Measurements from ENCODE around the gene CAPN1. TPM values are rescaled to one million over a fixed set of nuclear protein-coding genes. Genes with fewer than 3 reads are reported as not detected.

The CAPN1 gene
- total RNA-seq, 1 donor from 2014 or later = 74.6 TPM

DNA sequence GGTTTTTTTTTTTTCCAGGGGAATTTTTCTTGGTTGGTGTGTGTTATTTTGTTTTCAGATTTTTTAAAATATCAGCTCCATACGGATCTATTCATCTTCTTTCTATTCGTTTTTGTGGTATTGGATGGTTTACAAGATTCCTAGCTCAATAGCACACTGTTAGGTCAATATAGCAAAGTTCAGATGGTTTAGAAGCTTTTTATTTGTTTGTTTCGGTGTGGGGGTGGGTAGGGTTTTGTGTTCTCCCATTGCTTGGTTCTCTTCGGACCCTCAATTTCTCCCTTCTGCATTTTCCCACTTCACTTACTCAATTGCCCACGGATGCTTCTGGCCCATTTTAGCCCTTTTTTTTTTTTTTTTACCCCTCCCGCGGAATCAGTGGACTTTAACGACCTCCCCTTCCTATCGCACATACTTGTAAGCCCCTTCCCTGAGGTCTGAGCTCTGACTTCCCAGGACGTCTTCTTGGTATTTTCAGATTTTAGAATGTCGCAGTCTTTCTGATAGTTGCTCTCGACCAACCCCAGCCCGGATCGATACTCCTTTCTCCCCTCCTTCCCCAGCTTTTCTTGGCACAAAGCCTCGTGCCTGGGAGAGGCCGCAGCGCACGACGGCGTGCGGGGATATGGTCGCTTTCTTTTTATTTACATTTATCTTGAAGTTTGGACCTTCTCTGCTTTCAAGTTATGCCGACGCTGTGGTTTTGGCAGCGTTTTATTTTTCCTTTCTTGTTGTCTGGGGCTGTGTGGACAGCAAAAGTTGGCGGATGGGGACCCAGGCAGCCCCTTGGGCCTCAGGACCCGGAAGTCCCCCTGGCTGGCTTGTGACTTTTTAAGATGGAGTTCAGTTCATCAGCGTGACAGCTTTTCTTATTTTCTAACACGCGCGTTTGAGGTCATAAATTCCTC, 16.1 kb upstream of the CAPN1 start:
- H3K36me3 ChIP-seq = no peaks in the 10 kb centered on the region
- no peaks in the 10 kb centered on the region for H3K27me3 ChIP-seq (ENCODE audit: low read depth)
- H3K27ac ChIP-seq (replicated peaks) = no peak overlapping the region
- H3K4me1 ChIP-seq = no peaks in the 10 kb centered on the region
- H3K4me3 ChIP-seq = peak overlapping the region; percentile 35
- no peaks in the 10 kb centered on the region for H3K9me3 ChIP-seq (replicated peaks)
- DNase-seq = no peak
- TF ChIP-seq, protein P1, sequence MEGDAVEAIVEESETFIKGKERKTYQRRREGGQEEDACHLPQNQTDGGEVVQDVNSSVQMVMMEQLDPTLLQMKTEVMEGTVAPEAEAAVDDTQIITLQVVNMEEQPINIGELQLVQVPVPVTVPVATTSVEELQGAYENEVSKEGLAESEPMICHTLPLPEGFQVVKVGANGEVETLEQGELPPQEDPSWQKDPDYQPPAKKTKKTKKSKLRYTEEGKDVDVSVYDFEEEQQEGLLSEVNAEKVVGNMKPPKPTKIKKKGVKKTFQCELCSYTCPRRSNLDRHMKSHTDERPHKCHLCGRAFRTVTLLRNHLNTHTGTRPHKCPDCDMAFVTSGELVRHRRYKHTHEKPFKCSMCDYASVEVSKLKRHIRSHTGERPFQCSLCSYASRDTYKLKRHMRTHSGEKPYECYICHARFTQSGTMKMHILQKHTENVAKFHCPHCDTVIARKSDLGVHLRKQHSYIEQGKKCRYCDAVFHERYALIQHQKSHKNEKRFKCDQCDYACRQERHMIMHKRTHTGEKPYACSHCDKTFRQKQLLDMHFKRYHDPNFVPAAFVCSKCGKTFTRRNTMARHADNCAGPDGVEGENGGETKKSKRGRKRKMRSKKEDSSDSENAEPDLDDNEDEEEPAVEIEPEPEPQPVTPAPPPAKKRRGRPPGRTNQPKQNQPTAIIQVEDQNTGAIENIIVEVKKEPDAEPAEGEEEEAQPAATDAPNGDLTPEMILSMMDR (IDR thresholded peaks at IDR 0.05; ENCODE audit: borderline replicate concordance) = no peak
- intact Hi-C loops (cut with micrococcal nuclease) = no loop called here

DNA sequence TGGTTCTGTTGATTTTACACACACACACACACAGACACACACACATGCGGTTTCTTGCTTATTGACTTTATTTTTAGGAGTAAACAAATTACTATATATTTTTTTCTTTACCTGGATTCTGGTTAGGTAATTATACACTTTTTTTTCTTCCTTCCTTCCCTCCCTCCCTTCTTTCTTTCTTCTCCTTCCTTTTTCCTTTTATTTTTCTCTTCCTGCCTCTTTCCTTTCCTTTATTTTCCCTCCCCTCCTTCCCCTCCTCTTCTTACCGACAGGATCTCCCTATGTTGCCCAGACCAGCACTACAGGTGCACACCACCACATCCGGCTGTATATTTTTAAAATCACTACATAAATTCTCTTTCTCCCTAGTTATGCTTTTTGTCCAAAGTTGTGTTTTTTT, 14.8 kb upstream of the CAPN1 start:
- no peak overlapping the region for H3K27ac ChIP-seq (replicated peaks)
- no peak for DNase-seq
- TF ChIP-seq, protein P1 (IDR thresholded peaks at IDR 0.05; ENCODE audit: borderline replicate concordance) = no peak

DNA sequence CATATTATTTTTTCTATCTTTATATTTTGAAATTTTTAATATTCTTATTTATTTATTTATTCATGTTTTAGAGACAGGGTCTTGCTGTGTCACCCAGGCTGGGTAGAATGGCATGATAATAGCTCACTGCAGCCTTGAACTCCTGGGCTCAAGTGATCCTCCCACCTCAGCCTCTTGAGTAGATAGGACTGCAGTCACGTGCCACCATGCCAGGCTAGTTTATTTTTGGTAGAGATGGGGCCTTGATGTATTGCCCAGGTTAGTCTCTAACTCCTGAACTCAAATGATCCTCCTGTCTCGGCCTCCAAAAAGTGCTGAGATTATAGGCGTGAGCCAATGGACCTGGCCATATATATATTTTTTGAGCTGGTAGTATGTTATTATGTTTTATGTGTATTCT, 14.1 kb upstream of the CAPN1 start:
- TF ChIP-seq, protein P1 (IDR thresholded peaks at IDR 0.05; ENCODE audit: borderline replicate concordance) = no peak
- Histone ChIP-seq H3K36me3 (no peaks in the 10 kb centered on the region), H3K4me1 (no peaks in the 10 kb centered on the region), H3K27ac (replicated peaks) (no peak overlapping the region), H3K27me3 (ENCODE audit: low read depth) (no peaks in the 10 kb centered on the region), H3K9me3 (replicated peaks) (no peaks in the 10 kb centered on the region), H3K4me3 (no peak overlapping the region)
- intact Hi-C loops (cut with micrococcal nuclease) = no loop called here
- DNase-seq = no peak

More for the DNA sequence above, 14.8 kb upstream of the CAPN1 start:
- intact Hi-C loops (cut with micrococcal nuclease) = no loop called here
- H3K9me3 ChIP-seq (replicated peaks) = no peaks in the 10 kb centered on the region
- no peaks in the 10 kb centered on the region for H3K4me1 ChIP-seq
- no peak overlapping the region for H3K4me3 ChIP-seq
- no peaks in the 10 kb centered on the region for H3K36me3 ChIP-seq
- no peaks in the 10 kb centered on the region for H3K27me3 ChIP-seq (ENCODE audit: low read depth)

DNA sequence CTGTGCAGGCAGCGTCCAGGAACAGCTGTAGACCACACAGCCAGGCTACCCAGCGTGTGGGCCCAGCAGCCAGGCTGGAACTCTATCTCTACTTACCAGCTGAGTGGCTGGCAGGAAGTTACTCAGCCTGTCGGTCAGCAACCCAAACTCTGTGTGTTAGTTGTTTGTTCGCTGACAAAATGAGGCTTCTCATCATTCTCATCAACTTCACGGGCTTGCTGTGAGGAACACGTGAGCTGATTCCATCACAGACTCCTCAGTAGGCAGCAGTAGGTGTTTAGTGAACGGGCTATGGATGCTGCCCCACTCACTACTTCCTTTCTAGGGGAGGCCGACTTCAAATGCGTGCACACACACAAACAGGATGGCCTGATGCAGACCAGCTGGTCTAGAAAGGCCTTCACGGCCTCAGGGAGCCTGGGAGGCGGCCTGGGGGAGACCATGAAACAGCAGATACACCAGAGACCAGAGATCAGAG, 12.5 kb upstream of the CAPN1 start:
- TF ChIP-seq, protein P1 (IDR thresholded peaks at IDR 0.05; ENCODE audit: borderline replicate concordance) = no peak
- no peaks in the 10 kb centered on the region for H3K36me3 ChIP-seq
- H3K4me3 ChIP-seq = no peak overlapping the region
- no peak overlapping the region for H3K27ac ChIP-seq (replicated peaks)
- no peaks in the 10 kb centered on the region for H3K9me3 ChIP-seq (replicated peaks)
- H3K4me1 ChIP-seq = no peaks in the 10 kb centered on the region
- DNase-seq = no peak
- intact Hi-C loops (cut with micrococcal nuclease) = no loop called here
- no peaks in the 10 kb centered on the region for H3K27me3 ChIP-seq (ENCODE audit: low read depth)

DNA sequence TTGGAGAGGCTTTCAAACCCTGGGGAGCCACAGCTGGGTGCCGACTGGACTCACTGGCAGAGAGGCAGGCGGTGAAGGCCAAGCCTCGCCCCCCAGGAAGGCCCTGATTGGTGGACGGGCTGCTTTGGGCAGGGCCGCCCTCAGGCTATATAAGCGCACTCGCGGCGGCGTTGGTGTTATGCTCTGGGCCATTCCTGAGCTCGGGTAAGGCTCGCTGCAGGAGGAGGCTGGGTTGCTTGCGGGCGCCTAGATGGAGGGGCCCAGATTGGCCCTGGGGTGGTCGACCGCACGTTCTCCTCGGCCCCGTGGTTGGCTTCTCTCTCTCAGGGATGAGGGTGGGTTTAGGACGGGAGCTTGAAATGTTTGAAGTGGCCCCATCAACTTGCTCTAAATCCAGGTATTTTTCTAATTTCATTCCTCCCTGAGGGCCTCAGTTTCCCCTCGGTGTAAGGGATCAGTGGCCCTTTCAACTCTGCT, 11.6 kb upstream of the CAPN1 start, which contains the start of gene SPDYC:
Gene SPDYC, plus strand, starts transcription at position 176 of the 477 bp plus-strand sequence. CDS start 1,125 bp downstream, outside the sequence.
- TF ChIP-seq, protein P1 (IDR thresholded peaks at IDR 0.05; ENCODE audit: borderline replicate concordance) = no peak
- no peaks in the 10 kb centered on the region for H3K27me3 ChIP-seq (ENCODE audit: low read depth)
- H3K4me1 ChIP-seq = no peaks in the 10 kb centered on the region
- H3K9me3 ChIP-seq (replicated peaks) = no peaks in the 10 kb centered on the region
- DNase-seq = no peak
- intact Hi-C loops (cut with micrococcal nuclease) = no loop called here
- H3K27ac ChIP-seq (replicated peaks) = no peak within 1 kb of the TSS
- H3K4me3 ChIP-seq = no peak within 1 kb of the TSS
- H3K36me3 ChIP-seq = no peaks in the 10 kb centered on the region

Data from left ventricle myocardium inferior (tissue), 1 donor.